IMR-90 (cell line): Measurements from ENCODE around the gene JAKMIP2. TPM values are rescaled to one million over a fixed set of nuclear protein-coding genes. Genes with fewer than 3 reads are reported as not detected.

Experiments
- ATAC-seq: fragments of 200-7000 bp; cut with Tn5 transposase; 2 replicates; pipeline ENCODE4 v1.9.1; 2020; ENCODE audit warnings: low read depth, mild to moderate bottlenecking, moderate library complexity
- BruUV-seq: library from RNA; stranded (reverse); fragments of 400-500 nt; replicated peaks from 2 replicates; lab custom pipeline; 2021; lab: Mats Ljungman, UMichigan
- CTCF ChIA-PET: fragments of 300-600 bp; formaldehyde crosslinking; extraction: SDS; loops from one replicate; lab custom pipeline; 2021; ENCODE audit warnings: antibody characterized with exemption; lab: Yijun Ruan, JAX
- POLR2A ChIA-PET: fragments of 300-600 bp; sonication (Branson Sonifier 250); formaldehyde crosslinking; loops from one replicate; lab custom pipeline; 2022; ENCODE audit warnings: antibody characterized with exemption; ENCODE audit not compliant: unreplicated experiment; lab: Charles Lee
- DNase-seq: peaks from one replicate; pipeline ENCODE4 v3.0.0; 2013
- H2AFZ ChIP-seq: replicated peaks from 2 replicates; pipeline ENCODE3; 2013; ENCODE audit warnings: low read length, mild to moderate bottlenecking; ENCODE audit not compliant: poor library complexity
- H2AK5ac ChIP-seq: 2 replicates; pipeline ENCODE4 v1.6.1; 2013; ENCODE audit warnings: low read depth, low read length, inconsistent platforms
- H2AK9ac ChIP-seq: replicated peaks from 2 replicates; pipeline ENCODE3; 2013; ENCODE audit warnings: mild to moderate bottlenecking, low read depth, low read length, moderate library complexity; ENCODE audit not compliant: poor library complexity
- H2BK120ac ChIP-seq: 2 replicates; pipeline ENCODE4 v1.6.1; 2013; ENCODE audit warnings: low read depth, low read length, inconsistent platforms
- H2BK15ac ChIP-seq: 3 replicates; pipeline ENCODE4 v1.6.1; 2013; ENCODE audit warnings: low read depth, low read length, inconsistent platforms
- H2BK20ac ChIP-seq: 2 replicates; pipeline ENCODE4 v1.6.1; 2013; ENCODE audit warnings: low read depth, mild to moderate bottlenecking, inconsistent platforms, low read length, moderate library complexity
- H2BK5ac ChIP-seq: 2 replicates; pipeline ENCODE4 v1.6.1; 2013; ENCODE audit warnings: mild to moderate bottlenecking, low read depth, low read length, inconsistent platforms; ENCODE audit not compliant: poor library complexity, severe bottlenecking
- H3K14ac ChIP-seq: replicated peaks from 2 replicates; pipeline ENCODE4 v1.6.1; 2013; ENCODE audit warnings: low read depth, low read length, inconsistent platforms
- H3K18ac ChIP-seq: 2 replicates; pipeline ENCODE4 v1.6.1; 2013; ENCODE audit warnings: low read depth, low read length, control low read depth
- H3K23ac ChIP-seq: 2 replicates; pipeline ENCODE4 v1.6.1; 2013; ENCODE audit warnings: low read depth, low read length, inconsistent platforms
- H3K27ac ChIP-seq: 2 replicates; pipeline ENCODE4 v1.5.1; 2013; ENCODE audit warnings: mild to moderate bottlenecking, control low read depth, low read length; ENCODE audit not compliant: insufficient read depth
- H3K27me3 ChIP-seq: 2 replicates; pipeline ENCODE4 v1.6.1; 2013; ENCODE audit warnings: low read length; ENCODE audit not compliant: control insufficient read depth, insufficient read depth
- H3K36me3 ChIP-seq: 2 replicates; pipeline ENCODE4 v1.6.1; 2013; ENCODE audit warnings: low read length, mixed read lengths; ENCODE audit not compliant: control insufficient read depth, insufficient read depth
- H3K4ac ChIP-seq: 2 replicates; pipeline ENCODE4 v1.6.1; 2013; ENCODE audit warnings: low read depth, low read length, inconsistent platforms
- H3K4me1 ChIP-seq: 2 replicates; pipeline ENCODE4 v1.6.1; 2013; ENCODE audit warnings: low read length, mixed read lengths; ENCODE audit not compliant: control insufficient read depth, insufficient read depth
- H3K4me2 ChIP-seq: 2 replicates; pipeline ENCODE4 v1.6.1; 2013; ENCODE audit warnings: low read depth, mild to moderate bottlenecking, control low read depth, low read length, moderate library complexity
- H3K4me3 ChIP-seq: 2 replicates; pipeline ENCODE4 v1.5.1; 2013; ENCODE audit warnings: low read depth, mild to moderate bottlenecking, control low read depth, low read length, moderate library complexity; ENCODE audit not compliant: insufficient read depth
- H3K56ac ChIP-seq: 2 replicates; pipeline ENCODE4 v1.6.1; 2013; ENCODE audit warnings: low read length, inconsistent platforms; ENCODE audit not compliant: insufficient read depth; ENCODE audit errors: extremely low read depth
- H3K79me1 ChIP-seq, 2 experiments: 2 replicates each; pipeline ENCODE4 v1.6.1; 2013; ENCODE audit warnings: low read length in 2 of 2, inconsistent platforms in 1 of 2, low read depth in 1 of 2
- H3K9ac ChIP-seq: 2 replicates; pipeline ENCODE4 v1.6.1; 2013; ENCODE audit warnings: low read depth, low read length, control low read depth
- H3K9me1 ChIP-seq: 2 replicates; pipeline ENCODE4 v1.6.1; 2013; ENCODE audit warnings: low read length, inconsistent platforms; ENCODE audit not compliant: insufficient read depth
- H3K9me3 ChIP-seq: 2 replicates; pipeline ENCODE4 v1.6.1; 2013; ENCODE audit warnings: low read length; ENCODE audit not compliant: control insufficient read depth, insufficient read depth
- H4K20me1 ChIP-seq: 2 replicates; pipeline ENCODE4 v1.6.1; 2013; ENCODE audit warnings: low read length, inconsistent platforms; ENCODE audit not compliant: insufficient read depth
- H4K5ac ChIP-seq: 2 replicates; pipeline ENCODE4 v1.6.1; 2013; ENCODE audit warnings: mild to moderate bottlenecking, low read depth, low read length, control low read depth
- H4K8ac ChIP-seq, 2 experiments: 2 replicates each; pipeline ENCODE4 v1.6.1; 2013; ENCODE audit warnings: low read depth in 2 of 2, low read length in 2 of 2, control low read depth in 1 of 2, inconsistent platforms in 1 of 2
- H4K91ac ChIP-seq: 2 replicates; pipeline ENCODE4 v1.6.1; 2013; ENCODE audit warnings: low read depth, low read length, inconsistent platforms; ENCODE audit not compliant: insufficient read depth
- CEBPB ChIP-seq: IDR thresholded peaks from 2 replicates; pipeline ENCODE4 v1.6.1; 2012; ENCODE audit warnings: low read depth, low read length, improper control_type of control experiment
- CTCF ChIP-seq: conservative IDR thresholded peaks from 2 replicates; pipeline ENCODE4 v1.5.1; 2012; ENCODE audit warnings: mild to moderate bottlenecking, low read depth, low read length, improper control_type of control experiment
- FOS ChIP-seq: fragments of 150-350 bp; IDR thresholded peaks from 2 replicates; pipeline ENCODE4 v1.6.1; 2016; ENCODE audit warnings: low read depth, low read length
- POLR2A ChIP-seq: IDR thresholded peaks from 2 replicates; pipeline ENCODE4 v1.6.1; 2012; ENCODE audit warnings: mild to moderate bottlenecking, low read depth, low read length
- RCOR1 ChIP-seq: IDR thresholded peaks from 2 replicates; pipeline ENCODE4 v1.6.1; 2012; ENCODE audit warnings: mild to moderate bottlenecking, low read length, improper control_type of control experiment; ENCODE audit not compliant: insufficient replicate concordance
- USF2 ChIP-seq: fragments of 150-350 bp; IDR thresholded peaks from 2 replicates; pipeline ENCODE4 v1.6.1; 2017; ENCODE audit warnings: mild to moderate bottlenecking, antibody characterized with exemption, low read length, low read depth
- WGBS, 2 experiments: methylation state at CpG; one replicate each; pipeline versions ENCODE4 v1.1.5 to v1.1.7; 2013; ENCODE audit warnings: missing lambda C conversion rate in 2 of 2; ENCODE audit not compliant: insufficient read length in 1 of 2; ENCODE audit errors: extremely low coverage in 2 of 2; 5-methylcytosine and 5-hydroxymethylcytosine counted together
- dilution Hi-C: fragments of 300-500 bp; cut with HindIII; formaldehyde crosslinking; loops from one replicate; pipeline ENCODE4 v1.14.3; 2018; ENCODE audit warnings: low sequenced_read_pairs; ENCODE audit not compliant: unreplicated experiment
- in situ Hi-C: fragments of 300-500 bp; cut with MboI; formaldehyde crosslinking; loops from 3 replicates; pipeline ENCODE4 v1.14.3; 2019; ENCODE audit warnings: low sequenced_read_pairs, inconsistent platforms, mixed read lengths
- intact Hi-C: fragments of 100-400 bp; cut with micrococcal nuclease; formaldehyde crosslinking; loops from 2 replicates; pipeline ENCODE4 v1.10.0; 2022
- polyA plus RNA-seq, 3 experiments: library from polyadenylated mRNA; depleted of rRNA; stranded (reverse); fragments of >200 nt; gene quantifications; 2 replicates each; pipeline ENCODE4 v1.2.3, GENCODE V29; 2012; ENCODE audit warnings: low replicate concordance in 1 of 3
- total RNA-seq: library from RNA; depleted of rRNA; stranded (reverse); fragments of >200 nt; gene quantifications from 2 replicates; pipeline ENCODE4 v1.2.3, GENCODE V29; 2012

Gene JAKMIP2
- total and polyA plus RNA-seq, 2 of the 4 experiments (the other 2 are of a cell fraction): under 0.01 TPM; not detected in 1

GRCh38 chr5:147708708-147709107 lies 73.8 kb downstream of the JAKMIP2 start:
- no peak overlapping the region for H3K23ac ChIP-seq
- H3K36me3 ChIP-seq: no peaks in the 10 kb centered on the region
- no peak overlapping the region for H3K9ac ChIP-seq
- no peak overlapping the region for H2BK5ac ChIP-seq
- H3K18ac ChIP-seq: no peak overlapping the region
- no peak for TF ChIP-seq RCOR1
- TF ChIP-seq FOS: no peak
- no peak for TF ChIP-seq CTCF
- no peak for TF ChIP-seq POLR2A
- no peak for TF ChIP-seq USF2
- TF ChIP-seq CEBPB: no peak
- intact Hi-C loops: no loop called here
- H2BK15ac ChIP-seq: no peak overlapping the region
- H3K4ac ChIP-seq: no peak overlapping the region
- H2AK9ac ChIP-seq: no peak overlapping the region
- dilution Hi-C loops: no loop called here
- H2AK5ac ChIP-seq: no peak overlapping the region
- WGBS, 2 experiments: no CpG with 5 or more reads among the region's 2 CpGs
- no peak overlapping the region for H3K56ac ChIP-seq
- no peak overlapping the region for H3K4me2 ChIP-seq
- no peak overlapping the region for H4K91ac ChIP-seq
- H3K4me3 ChIP-seq: no peak overlapping the region
- no peak overlapping the region for H4K8ac ChIP-seq
- H2BK20ac ChIP-seq: no peak overlapping the region
- no peaks in the 10 kb centered on the region for H3K27me3 ChIP-seq
- ChIA-PET POLR2A (no interaction called here), CTCF (no interaction called here)
- no peaks in the 10 kb centered on the region for H3K9me1 ChIP-seq
- H4K20me1 ChIP-seq: no peaks in the 10 kb centered on the region
- ATAC-seq: no peak
- H3K4me1 ChIP-seq: no peaks in the 10 kb centered on the region
- no peaks in the 10 kb centered on the region for H3K79me1 ChIP-seq
- H3K9me3 ChIP-seq: no peaks in the 10 kb centered on the region
- no peak overlapping the region for H4K5ac ChIP-seq
- BruUV-seq: no TSS peak
- H3K27ac ChIP-seq: no peak overlapping the region
- no peak overlapping the region for H3K14ac ChIP-seq
- in situ Hi-C loops: no loop called here
- H2AFZ ChIP-seq: no peak overlapping the region
- no peak overlapping the region for H2BK120ac ChIP-seq
- no peak for DNase-seq
